ENCODE results near the gene ZCCHC7. TPM values are rescaled to one million over a fixed set of nuclear protein-coding genes. Genes with fewer than 3 reads are reported as not detected.

ZCCHC7 gene
- total and polyA plus RNA-seq, 9 of the 15 experiments (the other 6 are each of a cell fraction or from before 2014, with no cell fraction given): 34.1 to 68.9 (median 48.8) TPM

GRCh38 chr9:37345038-37345437 is 224.7 kb downstream of the ZCCHC7 start:
- H3K27ac ChIP-seq (ENCODE audit: extremely low read depth, low read depth, low read length): no peak overlapping the region
- no peaks in the 10 kb centered on the region for H3K4me1 ChIP-seq (replicated peaks in 1 of 2; ENCODE audit: control insufficient read depth in 2 of 2, insufficient read depth in 2 of 2, low read length in 2 of 2)
- in situ Hi-C loops (cut with MboI) (no loop called here), intact Hi-C loops (cut with micrococcal nuclease) (no loop called here)
- ATAC-seq (no peak), FAIRE-seq (no peak), DNase-seq (ENCODE audit: extremely low read depth in 1 of 4, low spot score in 3 of 4) (no peak)
- 98% methylated on average over 3 of the region's 3 CpGs for WGBS (ENCODE audit: insufficient coverage, low coverage, missing lambda C conversion rate)
- H3K4me3 ChIP-seq: no peak overlapping the region
- H3K9me3 ChIP-seq (replicated peaks; ENCODE audit: control insufficient read depth, insufficient read depth, low read depth, low read length): no peaks in the 10 kb centered on the region
- BruUV-seq (replicated peaks): no TSS peak
- H3K79me2 ChIP-seq (ENCODE audit: control insufficient read depth, insufficient read depth, low read length): no peaks in the 10 kb centered on the region; the same call in 2 of the 3 replicates
- no peak overlapping the region for H3K9ac ChIP-seq (ENCODE audit: insufficient read depth in 1 of 2, low read depth in 2 of 2, low read length in 2 of 2)
- ChIA-PET CTCF (ENCODE audit: low intra/inter-chr PET ratio) (no interaction called here), POLR2A (interaction anchor here (1.0 to 1.4 kb wide), 2 partner anchors 11 to 57 kb away, joined by 3 to 4 read pairs; no protein-coding TSS in a partner anchor)
- no peaks in the 10 kb centered on the region for H4K20me1 ChIP-seq (replicated peaks; ENCODE audit: control insufficient read depth, insufficient read depth, low read length)
- TF ChIP-seq RFX5 (IDR thresholded peaks at IDR 0.05; ENCODE audit: low read depth, low read length) (no peak), ATF3 (IDR thresholded peaks at IDR 0.05) (peak; percentile 53; the same call in 1 of the 2 replicates), ATF3 (CRISPR knock-in tag; conservative IDR thresholded peaks at IDR 0.05) (no peak), ATF7 (IDR thresholded peaks at IDR 0.05) (peak; percentile 67; the same call in 1 of the 2 replicates)
- no peak overlapping the region for H3K4me2 ChIP-seq (ENCODE audit: insufficient read depth, low read length)
- no peak overlapping the region for H2AFZ ChIP-seq (ENCODE audit: low read depth, low read length)
- H3K27me3 ChIP-seq (ENCODE audit: control insufficient read depth in 2 of 2, insufficient read depth in 2 of 2, low read length in 2 of 2): no peaks in the 10 kb centered on the region
- no peaks in the 10 kb centered on the region for H3K9me1 ChIP-seq (ENCODE audit: control insufficient read depth, insufficient read depth, low read length)
- H3K36me3 ChIP-seq (ENCODE audit: control insufficient read depth, insufficient read depth, low read length): peaks cover 10% of the 10 kb centered on the region

GRCh38 chr9:37348917-37349316 is 228.5 kb downstream of the ZCCHC7 start:
- Histone ChIP-seq H3K9me3 (replicated peaks; ENCODE audit: control insufficient read depth, insufficient read depth, low read depth, low read length) (no peaks in the 10 kb centered on the region), H3K9ac (ENCODE audit: insufficient read depth in 1 of 2, low read depth in 2 of 2, low read length in 2 of 2) (no peak overlapping the region), H3K27me3 (ENCODE audit: control insufficient read depth in 2 of 2, insufficient read depth in 2 of 2, low read length in 2 of 2) (no peaks in the 10 kb centered on the region), H3K9me1 (ENCODE audit: control insufficient read depth, insufficient read depth, low read length) (no peaks in the 10 kb centered on the region), H3K4me1 (replicated peaks in 1 of 2; ENCODE audit: control insufficient read depth in 2 of 2, insufficient read depth in 2 of 2, low read length in 2 of 2) (no peaks in the 10 kb centered on the region; a peak in 1 of 5 replicates), H3K36me3 (ENCODE audit: control insufficient read depth, insufficient read depth, low read length) (peaks cover 40% of the 10 kb centered on the region), H3K27ac (ENCODE audit: extremely low read depth, low read depth, low read length) (no peak overlapping the region), H2AFZ (ENCODE audit: low read depth, low read length) (no peak overlapping the region), H4K20me1 (replicated peaks; ENCODE audit: control insufficient read depth, insufficient read depth, low read length) (no peaks in the 10 kb centered on the region), H3K4me2 (ENCODE audit: insufficient read depth, low read length) (no peak overlapping the region), H3K4me3 (no peak overlapping the region), H3K79me2 (ENCODE audit: control insufficient read depth, insufficient read depth, low read length) (no peaks in the 10 kb centered on the region; the same call in 2 of the 3 replicates)
- intact Hi-C loops (cut with micrococcal nuclease): no loop called here
- FAIRE-seq (no peak), DNase-seq (ENCODE audit: extremely low read depth in 1 of 4, low spot score in 3 of 4) (no peak), ATAC-seq (no peak)
- CTCF ChIA-PET (ENCODE audit: low intra/inter-chr PET ratio): no interaction called here
- WGBS (ENCODE audit: insufficient coverage, low coverage, missing lambda C conversion rate): 81% methylated on average over 3 of the region's 3 CpGs
- in situ Hi-C loops (cut with MboI): no loop called here
- no TSS peak for BruUV-seq (replicated peaks)
- POLR2A ChIA-PET: interaction anchor here (0.6 kb wide), 1 partner anchor 282 kb away, joined by 3 read pairs; no protein-coding TSS in a partner anchor
- TF ChIP-seq NUFIP1 (IDR thresholded peaks at IDR 0.05; ENCODE audit: partially characterized antibody): no peak
- TF ChIP-seq SMAD4 (CRISPR knock-in tag; conservative IDR thresholded peaks at IDR 0.05): no peak
- no peak for TF ChIP-seq ZFP36 (IDR thresholded peaks at IDR 0.05; ENCODE audit: low read depth, low read length, partially characterized antibody)
- no peak for TF ChIP-seq THRAP3 (IDR thresholded peaks at IDR 0.05; ENCODE audit: borderline replicate concordance)
- peak in 1 of 2 experiments; percentile 31; a peak in 2 of 4 replicates for TF ChIP-seq RAD21 (CRISPR knock-in tag; conservative IDR thresholded peaks at IDR 0.05 in 1 of 2, IDR thresholded peaks at IDR 0.05 in 1 of 2)
- TF ChIP-seq GATAD2A (IDR thresholded peaks at IDR 0.05): no peak
- peak; percentile 100 for TF ChIP-seq NFIC (IDR thresholded peaks at IDR 0.05)
- no peak for TF ChIP-seq ZNF3 (CRISPR knock-in tag; IDR thresholded peaks at IDR 0.05)
- TF ChIP-seq SMAD1 (IDR thresholded peaks at IDR 0.05; ENCODE audit: low read depth, low read length, partially characterized antibody): peak; percentile 95
- TF ChIP-seq PHB (CRISPR knock-in tag; IDR thresholded peaks at IDR 0.05): no peak
- no peak for TF ChIP-seq KDM5B (IDR thresholded peaks at IDR 0.05; ENCODE audit: insufficient replicate concordance, low read depth, low read length)
